ENCODE data around the gene SLC2A9. TPM values are rescaled to one million over a fixed set of nuclear protein-coding genes. Genes with fewer than 3 reads are reported as not detected.

Gene SLC2A9
- total RNA-seq, 3 donors from 2014 or later = 1.7 to 3.0 (median 2.6) TPM

DNA sequence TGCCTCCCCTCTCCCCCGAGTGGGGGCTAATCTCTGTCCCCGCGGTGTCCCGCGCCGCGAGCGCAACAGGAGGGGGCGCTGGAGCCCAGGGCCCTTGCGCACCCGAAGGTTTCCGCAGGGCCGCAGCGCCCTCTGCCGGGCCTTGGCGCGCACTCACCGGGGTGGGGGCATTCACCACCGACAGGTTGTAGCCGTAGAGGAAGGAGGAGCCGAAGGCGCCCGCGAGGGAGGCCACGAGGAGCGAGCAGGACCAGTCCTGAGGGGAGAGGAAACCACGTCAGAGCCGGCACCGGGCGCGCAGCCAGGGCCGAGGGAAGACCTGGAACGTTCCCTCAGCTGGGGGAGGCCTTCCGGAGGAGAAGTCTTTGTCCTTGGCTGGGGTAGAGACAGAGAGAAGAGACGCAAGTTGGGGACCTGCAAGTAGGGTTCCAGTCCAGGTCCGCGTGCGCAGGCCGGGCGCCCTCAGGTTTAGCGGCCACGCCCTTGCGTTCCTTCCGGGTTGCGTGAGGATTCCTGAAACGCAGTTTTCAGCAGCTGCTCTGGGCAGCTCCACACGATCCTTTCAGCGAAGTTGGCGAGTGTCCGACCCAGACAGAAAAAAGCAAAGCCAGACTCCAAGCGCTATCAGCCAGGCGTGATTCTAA lies 2.4 kb downstream of the SLC2A9 start:
- H3K9me3 Mint-ChIP-seq = no peaks in the 10 kb centered on the region
- peaks cover 9% of the 10 kb centered on the region for H3K4me1 Mint-ChIP-seq (ENCODE audit: low read depth)
- DNase-seq (peak; percentile 91), ATAC-seq (peak; percentile 99 to 100)
- no peaks in the 10 kb centered on the region for H3K36me3 Mint-ChIP-seq (ENCODE audit: insufficient read depth)
- peaks cover 2% of the 10 kb centered on the region for H3K27me3 Mint-ChIP-seq (ENCODE audit: low read depth)
- H3K4me3 Mint-ChIP-seq = peak overlapping the region; percentile 81

DNA sequence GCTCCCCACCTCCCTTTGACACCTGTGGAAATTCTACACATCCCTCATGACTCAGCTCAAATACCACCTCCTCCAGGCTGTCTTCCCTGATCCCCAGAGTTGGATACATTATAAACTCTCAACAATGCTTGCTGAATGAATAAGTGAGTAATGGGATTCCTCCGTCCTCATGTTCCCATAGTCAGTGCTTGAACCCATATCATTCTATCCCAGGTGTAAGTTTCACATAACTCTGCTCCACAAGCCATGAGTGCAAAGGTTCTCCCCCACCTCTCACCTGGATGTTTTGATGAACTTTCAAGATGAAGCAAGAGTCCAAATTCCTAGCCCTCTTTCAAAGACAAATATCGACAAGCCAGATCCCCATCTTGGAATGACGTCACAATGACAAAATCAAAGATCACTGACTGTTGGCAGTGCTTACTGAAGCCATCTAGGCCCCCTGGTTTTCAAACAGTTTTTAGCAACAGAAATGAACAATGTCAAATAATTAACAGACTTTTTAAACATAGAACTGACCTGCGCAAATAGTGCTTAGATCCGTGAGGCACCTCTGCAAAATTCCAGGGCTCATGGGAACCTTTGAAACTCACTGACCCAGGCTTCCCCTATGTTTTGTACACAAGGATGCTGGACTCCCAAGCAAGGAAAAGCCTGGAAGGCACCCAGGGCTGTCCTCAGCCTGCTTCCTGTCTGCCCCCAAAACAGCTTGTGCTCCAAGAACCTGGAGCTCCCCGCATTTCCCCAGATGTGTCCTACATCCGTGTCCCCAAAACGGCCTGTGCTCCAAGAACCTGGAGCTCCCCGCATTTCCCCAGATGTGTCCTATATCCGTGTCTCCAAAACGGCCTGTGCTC lies 4.0 kb downstream of the SLC2A9 start:
- peaks cover under 1% of the 10 kb centered on the region for H3K27me3 Mint-ChIP-seq (ENCODE audit: low read depth)
- DNase-seq (no peak), ATAC-seq (no peak)
- no peaks in the 10 kb centered on the region for H3K9me3 Mint-ChIP-seq
- peaks cover 9% of the 10 kb centered on the region for H3K4me1 Mint-ChIP-seq (ENCODE audit: low read depth)
- H3K36me3 Mint-ChIP-seq (ENCODE audit: insufficient read depth) = no peaks in the 10 kb centered on the region
- H3K4me3 Mint-ChIP-seq = no peak overlapping the region

DNA sequence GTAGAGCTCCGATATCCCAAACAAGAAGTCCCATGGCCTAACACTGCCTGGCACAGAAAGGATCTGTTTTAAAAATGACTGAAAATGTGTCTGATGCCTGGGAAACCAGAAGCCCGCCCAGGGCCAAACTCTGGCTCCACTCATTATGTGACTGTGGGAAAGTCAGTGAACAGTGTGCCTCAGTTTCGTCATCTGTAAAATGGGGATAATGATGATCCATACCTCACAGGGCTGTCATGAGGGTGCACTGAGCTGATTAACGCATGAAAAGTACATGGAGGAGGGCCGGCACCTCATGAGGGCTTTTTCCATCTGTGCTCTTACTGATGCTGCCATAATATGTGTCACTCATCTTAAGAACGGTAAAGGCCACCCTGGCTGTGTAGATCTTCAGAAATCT lies 5.1 kb downstream of the SLC2A9 start:
- peaks cover 9% of the 10 kb centered on the region for H3K4me1 Mint-ChIP-seq (ENCODE audit: low read depth)
- no peaks in the 10 kb centered on the region for H3K27me3 Mint-ChIP-seq (ENCODE audit: low read depth)
- no peak overlapping the region for H3K4me3 Mint-ChIP-seq
- DNase-seq = no peak
- ATAC-seq = no peak
- H3K9me3 Mint-ChIP-seq = no peaks in the 10 kb centered on the region
- no peaks in the 10 kb centered on the region for H3K36me3 Mint-ChIP-seq (ENCODE audit: insufficient read depth)

DNA sequence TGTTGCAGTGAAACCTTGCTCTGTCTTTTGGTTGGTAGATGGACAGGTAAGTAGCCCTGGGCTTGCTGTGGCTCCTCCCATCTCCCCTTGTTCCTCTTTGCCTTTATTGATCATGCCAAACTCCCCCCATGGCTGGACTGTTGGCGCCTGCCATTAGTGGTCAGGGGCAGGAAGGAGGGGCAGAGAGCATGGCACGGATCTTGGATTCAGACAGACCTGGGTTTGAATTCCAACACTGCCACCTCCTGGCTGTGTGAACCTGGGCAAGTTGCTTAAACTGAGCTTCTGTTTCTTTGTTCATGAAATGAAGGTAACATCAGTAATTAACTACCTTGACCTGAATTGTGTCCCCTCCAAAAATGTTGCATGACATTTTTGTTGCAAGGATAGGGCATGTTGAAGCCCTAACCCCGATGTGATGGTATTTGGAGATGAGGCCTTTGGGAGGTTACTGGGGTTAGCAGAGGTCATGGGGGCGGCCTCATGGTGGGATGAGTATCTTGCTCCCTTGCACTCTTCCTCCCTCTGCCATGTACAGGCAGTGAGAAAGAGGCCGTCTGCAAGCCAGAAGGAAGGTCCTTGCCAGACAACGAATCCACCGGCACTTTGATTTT lies 6.0 kb downstream of the SLC2A9 start:
- Mint-ChIP-seq H3K9me3 (no peaks in the 10 kb centered on the region), H3K4me1 (ENCODE audit: low read depth) (peaks cover 9% of the 10 kb centered on the region), H3K4me3 (no peak overlapping the region), H3K36me3 (ENCODE audit: insufficient read depth) (no peaks in the 10 kb centered on the region), H3K27me3 (ENCODE audit: low read depth) (no peaks in the 10 kb centered on the region)
- DNase-seq (no peak), ATAC-seq (no peak)

DNA sequence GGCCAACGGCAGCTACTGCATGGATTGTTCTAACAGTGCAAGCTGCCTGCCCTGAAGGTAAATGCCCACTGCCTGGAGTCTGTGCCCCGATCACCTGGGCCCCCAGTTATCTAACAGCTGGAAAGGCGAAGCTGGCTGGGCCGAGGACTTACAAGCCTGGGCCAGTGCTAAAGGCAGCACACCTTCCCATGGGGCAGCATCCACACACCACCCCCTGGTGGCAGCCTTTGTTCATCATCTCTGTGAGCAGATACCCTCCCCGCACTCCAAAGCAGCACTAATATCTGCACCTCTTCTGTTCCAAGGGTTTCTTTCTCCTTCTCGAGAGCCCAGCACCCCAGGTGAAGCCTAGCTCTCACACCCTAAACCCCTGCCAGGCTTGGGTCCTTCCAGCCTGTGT lies 7.6 kb downstream of the SLC2A9 start:
- ATAC-seq (peak in 1 of 2 donors; percentile 43), DNase-seq (no peak)
- no peaks in the 10 kb centered on the region for H3K9me3 Mint-ChIP-seq
- H3K4me1 Mint-ChIP-seq (ENCODE audit: low read depth) = peaks cover under 1% of the 10 kb centered on the region
- no peaks in the 10 kb centered on the region for H3K27me3 Mint-ChIP-seq (ENCODE audit: low read depth)
- H3K4me3 Mint-ChIP-seq = no peak overlapping the region
- no peaks in the 10 kb centered on the region for H3K36me3 Mint-ChIP-seq (ENCODE audit: insufficient read depth)

DNA sequence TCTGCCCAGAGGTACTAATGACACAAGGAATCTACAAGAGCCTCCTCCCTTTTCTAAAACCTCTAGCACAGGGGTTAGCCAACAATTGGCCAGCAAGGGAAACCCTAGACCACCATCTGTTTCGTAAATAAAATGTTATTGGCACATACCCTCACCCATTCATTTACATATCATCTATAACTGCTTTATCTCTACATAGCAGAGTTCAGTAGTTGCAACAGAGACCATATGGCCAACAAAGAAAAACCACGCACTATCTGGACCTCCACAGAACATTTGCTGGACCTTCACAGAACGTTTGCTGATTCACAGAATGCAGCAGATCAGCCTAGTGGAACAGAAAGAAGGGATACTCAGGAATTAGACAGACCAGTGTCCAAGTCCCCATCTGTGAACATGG lies 9.4 kb downstream of the SLC2A9 start:
- Mint-ChIP-seq H3K27me3 (ENCODE audit: low read depth) (no peaks in the 10 kb centered on the region), H3K4me3 (no peak overlapping the region), H3K4me1 (ENCODE audit: low read depth) (no peaks in the 10 kb centered on the region), H3K9me3 (no peaks in the 10 kb centered on the region), H3K36me3 (ENCODE audit: insufficient read depth) (no peaks in the 10 kb centered on the region)
- ATAC-seq (no peak), DNase-seq (no peak)

DNA sequence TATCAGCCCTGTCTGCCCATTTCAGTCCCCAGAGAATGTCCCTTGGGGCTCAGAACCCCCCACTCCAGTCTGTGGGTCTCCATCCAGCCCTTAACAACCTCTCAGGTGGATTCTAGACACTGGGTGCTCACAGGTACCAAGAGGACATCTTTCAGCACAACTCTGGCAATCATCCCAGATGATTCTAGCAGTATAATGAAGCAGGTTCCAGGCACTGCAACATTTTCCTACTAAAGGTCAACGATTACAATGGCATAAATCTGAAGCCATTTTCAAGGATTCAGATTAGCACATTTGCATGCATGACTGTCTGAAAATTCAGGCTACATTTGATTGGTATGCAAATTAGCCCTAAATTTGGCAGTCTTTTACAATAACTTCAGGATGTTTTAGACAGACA lies 10.0 kb downstream of the SLC2A9 start:
- no peaks in the 10 kb centered on the region for H3K4me1 Mint-ChIP-seq (ENCODE audit: low read depth)
- H3K36me3 Mint-ChIP-seq (ENCODE audit: insufficient read depth) = no peaks in the 10 kb centered on the region
- no peak for ATAC-seq
- no peak for DNase-seq
- H3K9me3 Mint-ChIP-seq = no peaks in the 10 kb centered on the region
- H3K4me3 Mint-ChIP-seq = no peak overlapping the region
- no peaks in the 10 kb centered on the region for H3K27me3 Mint-ChIP-seq (ENCODE audit: low read depth)

DNA sequence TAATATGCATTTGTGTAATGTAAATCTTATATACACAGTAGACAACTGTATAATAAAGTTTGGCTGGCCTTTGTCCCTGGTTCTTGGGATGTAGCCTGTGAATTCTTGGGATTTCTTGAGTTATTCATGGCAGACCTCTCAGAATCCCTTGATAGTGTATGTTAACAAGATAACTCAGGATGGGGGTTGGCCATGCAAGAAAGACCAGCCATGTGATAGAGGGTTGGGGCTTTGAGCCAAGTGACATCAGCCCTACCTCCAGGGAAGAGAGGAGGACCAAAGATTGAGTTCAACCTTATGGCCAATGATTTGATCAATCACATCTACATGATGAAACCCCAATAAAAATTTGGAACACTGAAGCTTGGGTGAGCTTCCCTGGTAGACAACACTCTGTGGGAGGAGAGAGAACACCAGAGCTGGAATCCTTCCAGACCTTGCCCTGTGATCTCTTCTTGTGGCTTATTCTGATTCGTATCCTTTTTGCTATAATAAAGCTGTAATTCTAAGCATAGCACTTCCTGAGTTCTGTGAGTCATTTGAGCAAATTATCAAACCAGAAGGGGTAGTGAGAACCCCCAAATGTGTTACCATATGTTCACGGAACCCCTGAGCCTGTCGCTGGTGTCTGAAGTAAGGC lies 11.3 kb downstream of the SLC2A9 start:
- Mint-ChIP-seq H3K4me1 (ENCODE audit: low read depth) (no peaks in the 10 kb centered on the region), H3K9me3 (no peaks in the 10 kb centered on the region), H3K36me3 (ENCODE audit: insufficient read depth) (no peaks in the 10 kb centered on the region), H3K27me3 (ENCODE audit: low read depth) (no peaks in the 10 kb centered on the region), H3K4me3 (no peak overlapping the region)
- ATAC-seq (no peak), DNase-seq (no peak)

DNA sequence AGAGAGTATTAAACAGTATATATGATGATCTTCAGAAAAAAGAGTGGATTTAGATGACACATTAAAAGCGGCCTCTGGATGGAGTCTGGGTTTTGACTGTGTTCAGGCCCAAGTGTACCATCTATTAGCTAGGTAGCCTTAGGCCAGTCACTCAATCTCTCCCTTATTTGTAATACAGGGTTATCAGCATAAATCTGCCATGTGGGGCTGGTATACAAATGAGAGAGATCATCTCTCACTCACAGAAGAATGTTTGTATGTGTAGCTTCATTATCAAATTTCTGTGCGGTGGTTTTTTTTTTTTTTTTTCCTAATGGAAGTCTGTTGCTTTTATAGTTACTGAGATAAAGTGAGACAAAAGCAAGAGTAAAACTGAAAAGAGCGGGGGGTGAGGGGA lies 12.7 kb downstream of the SLC2A9 start:
- H3K4me1 Mint-ChIP-seq (ENCODE audit: low read depth) = no peaks in the 10 kb centered on the region
- H3K9me3 Mint-ChIP-seq = no peaks in the 10 kb centered on the region
- no peaks in the 10 kb centered on the region for H3K27me3 Mint-ChIP-seq (ENCODE audit: low read depth)
- H3K36me3 Mint-ChIP-seq (ENCODE audit: insufficient read depth) = no peaks in the 10 kb centered on the region
- no peak overlapping the region for H3K4me3 Mint-ChIP-seq
- no peak for DNase-seq
- ATAC-seq = no peak

DNA sequence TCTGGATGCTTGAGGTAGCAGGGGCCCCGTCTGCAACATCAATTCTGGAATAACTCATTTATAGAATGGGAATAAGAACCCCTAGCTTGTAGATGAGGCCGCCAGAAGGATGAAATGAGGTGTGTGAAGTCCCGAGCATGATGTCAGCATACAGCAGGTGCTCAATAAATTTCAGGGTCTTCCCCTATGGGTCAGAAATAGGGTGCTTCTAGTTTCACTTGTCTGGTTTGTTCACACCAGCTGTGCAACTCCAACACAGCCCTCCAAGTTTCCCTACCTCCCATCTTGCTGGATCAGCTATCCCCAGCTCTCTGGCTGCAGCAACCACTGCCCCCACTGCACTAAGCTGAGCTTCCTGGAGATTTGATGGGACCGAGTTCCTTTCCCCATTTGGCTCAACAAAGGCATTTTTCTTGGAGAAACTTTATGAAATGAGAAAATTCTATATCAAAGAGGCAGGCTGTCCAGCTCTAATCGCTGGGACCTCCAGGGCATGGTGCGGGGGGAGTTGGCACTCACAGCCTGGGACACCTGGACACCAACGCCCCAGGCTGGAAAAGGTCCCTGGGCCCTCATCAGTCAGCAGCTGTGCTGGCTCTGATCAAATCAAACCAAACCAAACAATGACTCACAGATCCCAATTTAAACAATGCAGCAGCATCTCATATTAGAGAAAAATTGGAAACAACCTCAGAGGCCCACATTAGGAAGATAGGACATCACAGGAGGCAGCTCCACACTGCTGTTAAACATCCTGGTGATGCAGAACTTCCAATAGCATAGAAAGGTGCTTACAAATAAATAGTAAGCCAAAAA lies 13.3 kb downstream of the SLC2A9 start:
- no peak overlapping the region for H3K4me3 Mint-ChIP-seq
- ATAC-seq (no peak), DNase-seq (no peak)
- no peaks in the 10 kb centered on the region for H3K36me3 Mint-ChIP-seq (ENCODE audit: insufficient read depth)
- no peaks in the 10 kb centered on the region for H3K4me1 Mint-ChIP-seq (ENCODE audit: low read depth)
- no peaks in the 10 kb centered on the region for H3K27me3 Mint-ChIP-seq (ENCODE audit: low read depth)
- no peaks in the 10 kb centered on the region for H3K9me3 Mint-ChIP-seq

DNA sequence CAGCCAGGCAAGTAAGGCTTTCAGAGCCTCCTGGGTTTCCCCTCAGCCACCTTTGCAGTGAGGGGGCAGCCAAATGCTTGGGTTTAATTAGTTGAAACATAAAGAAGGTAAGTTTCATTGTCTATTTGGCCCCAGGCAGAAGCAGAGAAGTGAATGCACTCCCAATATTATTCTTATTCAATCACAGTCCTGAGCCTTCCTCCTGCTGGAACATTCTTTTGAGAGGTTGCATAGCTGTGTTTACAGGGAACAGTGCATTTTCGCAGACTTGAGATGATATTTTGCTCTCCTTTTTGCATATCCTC lies 13.9 kb downstream of the SLC2A9 start:
- Mint-ChIP-seq H3K4me1 (ENCODE audit: low read depth) (no peaks in the 10 kb centered on the region), H3K4me3 (no peak overlapping the region), H3K36me3 (ENCODE audit: insufficient read depth) (no peaks in the 10 kb centered on the region), H3K27me3 (ENCODE audit: low read depth) (no peaks in the 10 kb centered on the region), H3K9me3 (no peaks in the 10 kb centered on the region)
- ATAC-seq = no peak
- no peak for DNase-seq

DNA sequence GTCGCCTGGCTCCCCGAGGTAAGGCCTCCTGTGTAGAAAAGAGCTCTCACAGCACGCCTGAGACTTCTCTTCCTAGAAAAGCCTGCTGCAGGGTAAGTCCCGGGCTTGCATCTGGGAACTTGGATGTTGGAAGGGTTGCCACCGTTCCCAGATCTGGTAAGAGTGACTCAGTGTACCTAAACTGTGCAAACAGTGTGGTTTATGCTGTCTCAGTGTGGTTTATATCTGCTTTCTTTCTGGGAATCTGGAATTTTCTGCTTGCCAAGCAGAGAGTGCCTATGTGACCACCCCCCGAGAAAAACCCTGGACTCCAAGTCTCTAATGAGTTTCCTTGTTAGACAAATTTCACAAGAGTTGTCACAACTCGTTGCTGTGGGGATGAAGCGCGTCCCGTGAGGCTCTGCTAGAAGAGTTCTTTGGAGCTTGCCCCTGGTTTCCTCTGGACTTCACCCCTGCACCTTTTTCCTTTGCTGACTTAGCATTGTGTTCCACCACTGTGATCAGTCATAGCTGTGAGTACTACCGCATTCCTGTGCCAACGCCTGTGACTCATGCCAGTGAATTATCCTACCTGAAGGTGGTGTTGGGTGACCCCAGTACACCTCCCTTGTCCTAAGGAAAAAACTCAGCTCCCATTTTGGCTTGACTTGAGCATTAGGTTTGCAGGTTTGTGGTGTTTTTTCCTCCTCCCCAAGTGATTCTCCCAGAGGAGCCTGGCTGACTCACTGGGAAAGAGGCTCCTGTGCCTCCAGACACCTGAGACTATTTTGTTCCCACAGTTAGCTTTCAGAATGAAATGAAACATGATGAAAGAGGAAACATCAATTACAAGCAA lies 14.5 kb downstream of the SLC2A9 start:
- H3K4me3 Mint-ChIP-seq = no peak overlapping the region

DNA sequence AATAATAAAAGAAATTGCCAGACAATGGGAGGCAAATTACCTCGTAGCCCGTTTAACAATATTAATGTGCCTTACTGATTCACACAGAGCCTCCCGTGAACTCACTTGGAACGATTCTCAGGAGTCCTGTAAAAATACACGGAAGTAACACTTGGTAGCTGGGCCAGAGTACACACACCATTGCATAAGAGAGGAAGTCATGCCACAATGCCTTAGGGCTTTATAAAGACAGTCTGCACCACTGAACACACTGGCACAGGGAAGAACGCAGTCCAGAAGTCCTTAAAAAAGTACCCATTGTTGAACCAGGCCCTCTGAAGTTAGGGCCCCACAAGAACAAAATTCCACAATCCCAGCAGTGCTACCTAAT lies 15.1 kb downstream of the SLC2A9 start:
- no peaks in the 10 kb centered on the region for H3K9me3 Mint-ChIP-seq
- H3K4me3 Mint-ChIP-seq = no peak overlapping the region
- no peak for ATAC-seq

More for the DNA sequence above, 14.5 kb downstream of the SLC2A9 start:
- no peaks in the 10 kb centered on the region for H3K27me3 Mint-ChIP-seq (ENCODE audit: low read depth)
- DNase-seq = no peak
- no peaks in the 10 kb centered on the region for H3K36me3 Mint-ChIP-seq (ENCODE audit: insufficient read depth)
- no peaks in the 10 kb centered on the region for H3K4me1 Mint-ChIP-seq (ENCODE audit: low read depth)
- ATAC-seq = no peak
- no peaks in the 10 kb centered on the region for H3K9me3 Mint-ChIP-seq

More for the DNA sequence above, 15.1 kb downstream of the SLC2A9 start:
- Mint-ChIP-seq H3K36me3 (ENCODE audit: insufficient read depth) (no peaks in the 10 kb centered on the region), H3K4me1 (ENCODE audit: low read depth) (no peaks in the 10 kb centered on the region), H3K27me3 (ENCODE audit: low read depth) (no peaks in the 10 kb centered on the region)
- DNase-seq = no peak
